GM12874 (cell line): ENCODE results near the gene CCDC78.

Experiments used
- TF ChIP-seq, protein P1 (sequence below): IDR thresholded peaks from 2 replicates; pipeline ENCODE4 v1.5.1; 2011; ENCODE audit warnings: low read depth, mild to moderate bottlenecking, control low read depth, low read length, moderate library complexity; ENCODE audit not compliant: insufficient read depth

Gene CCDC78

DNA sequence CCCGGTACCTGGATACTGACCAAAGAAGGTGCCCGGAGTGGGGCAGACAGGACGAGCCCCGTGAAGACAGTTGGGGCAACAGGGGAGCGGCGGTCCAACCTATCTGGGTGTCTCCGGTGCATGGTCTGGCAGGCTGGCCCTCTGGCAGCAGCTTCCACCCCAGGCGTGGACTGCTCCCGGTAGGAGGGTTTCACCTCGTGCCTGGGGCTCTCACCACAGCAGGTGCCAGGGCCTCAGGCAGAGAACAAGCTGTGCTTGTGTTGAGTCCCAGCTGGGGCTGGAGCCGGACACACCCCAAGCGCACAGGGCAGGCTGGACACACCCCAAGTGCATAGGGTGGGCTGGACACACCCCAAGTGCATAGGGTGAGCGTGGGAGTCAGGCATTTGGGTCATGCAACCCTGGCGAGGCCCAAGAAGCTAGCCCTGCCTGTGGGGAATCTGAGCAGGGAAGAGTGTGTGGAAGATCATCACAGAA is 19.1 kb downstream of the CCDC78 start:
- TF ChIP-seq, protein P1, sequence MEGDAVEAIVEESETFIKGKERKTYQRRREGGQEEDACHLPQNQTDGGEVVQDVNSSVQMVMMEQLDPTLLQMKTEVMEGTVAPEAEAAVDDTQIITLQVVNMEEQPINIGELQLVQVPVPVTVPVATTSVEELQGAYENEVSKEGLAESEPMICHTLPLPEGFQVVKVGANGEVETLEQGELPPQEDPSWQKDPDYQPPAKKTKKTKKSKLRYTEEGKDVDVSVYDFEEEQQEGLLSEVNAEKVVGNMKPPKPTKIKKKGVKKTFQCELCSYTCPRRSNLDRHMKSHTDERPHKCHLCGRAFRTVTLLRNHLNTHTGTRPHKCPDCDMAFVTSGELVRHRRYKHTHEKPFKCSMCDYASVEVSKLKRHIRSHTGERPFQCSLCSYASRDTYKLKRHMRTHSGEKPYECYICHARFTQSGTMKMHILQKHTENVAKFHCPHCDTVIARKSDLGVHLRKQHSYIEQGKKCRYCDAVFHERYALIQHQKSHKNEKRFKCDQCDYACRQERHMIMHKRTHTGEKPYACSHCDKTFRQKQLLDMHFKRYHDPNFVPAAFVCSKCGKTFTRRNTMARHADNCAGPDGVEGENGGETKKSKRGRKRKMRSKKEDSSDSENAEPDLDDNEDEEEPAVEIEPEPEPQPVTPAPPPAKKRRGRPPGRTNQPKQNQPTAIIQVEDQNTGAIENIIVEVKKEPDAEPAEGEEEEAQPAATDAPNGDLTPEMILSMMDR, result no peak

- TF ChIP-seq, protein P1, result no peak
These were observed 19.8 kb downstream of the CCDC78 start for GRCh38 chr16:706189-707061.

- TF ChIP-seq, protein P1, result no peak
These were observed 20.6 kb downstream of the CCDC78 start, which contains the start of gene FBXL16 for GRCh38 chr16:705431-706188. Gene FBXL16 (minus strand): TSS chr16:705801. CDS start chr16:697405, 8,396 bp downstream.

GRCh38 chr16:704552-705380 is 21.5 kb downstream of the CCDC78 start:
- TF ChIP-seq, protein P1, result no peak

- TF ChIP-seq, protein P1, result no peak
These were observed 22.2 kb downstream of the CCDC78 start for GRCh38 chr16:704047-704446.

DNA sequence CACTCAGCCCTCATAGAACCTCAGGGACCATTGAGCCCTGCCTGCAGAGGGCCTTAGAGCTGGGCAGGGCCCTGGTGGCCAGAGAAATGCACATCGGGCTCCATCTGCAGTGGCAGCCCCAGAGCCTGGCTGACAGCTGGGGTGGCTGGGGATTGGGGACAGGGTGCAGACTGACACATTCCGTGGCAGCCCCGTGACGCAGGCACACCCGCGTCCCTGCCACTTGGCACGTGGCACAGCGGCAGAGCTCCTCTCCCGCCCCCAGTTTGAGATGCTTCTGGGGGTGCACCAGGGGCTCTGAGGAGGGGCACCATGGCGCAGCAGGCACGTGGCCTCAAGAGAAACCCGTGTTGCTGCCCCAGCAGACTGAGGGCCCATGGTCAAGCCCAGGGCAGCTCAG is 22.8 kb downstream of the CCDC78 start:
- TF ChIP-seq, protein P1, result no peak
